SK-N-SH treated with all-trans-retinoic acid at 6 μM for 48 hours (cell line): ENCODE measurements around the gene PI16.

ENCODE experiments used
- ARNTL ChIP-seq: fragments of 450-650 bp; formaldehyde crosslinking; IDR thresholded peaks from 2 replicates; pipeline ENCODE4 v1.5.0; 2020; ENCODE audit warnings: low read depth, mild to moderate bottlenecking, moderate library complexity, borderline replicate concordance
- BACH2 ChIP-seq: fragments of 250-450 bp; sonication (Bioruptor Pico); IDR thresholded peaks from 2 replicates; pipeline ENCODE4 v1.9.0; 2021; ENCODE audit warnings: mild to moderate bottlenecking, borderline replicate concordance
- CSDC2 ChIP-seq: fragments of 250-450 bp; sonication (Bioruptor Pico); IDR thresholded peaks from 2 replicates; pipeline ENCODE4 v1.5.0; 2020; ENCODE audit warnings: mild to moderate bottlenecking, moderate library complexity
- CSRNP3 ChIP-seq: fragments of 250-450 bp; sonication (Bioruptor Pico); IDR thresholded peaks from 2 replicates; pipeline ENCODE4 v1.5.1; 2021; ENCODE audit warnings: mild to moderate bottlenecking, moderate library complexity
- ISL1 ChIP-seq: fragments of 250-450 bp; sonication (Bioruptor Pico); IDR thresholded peaks from 2 replicates; pipeline ENCODE4 v2.1.2; 2022; ENCODE audit warnings: mild to moderate bottlenecking, moderate library complexity
- PATZ1 ChIP-seq: fragments of 250-450 bp; sonication (Bioruptor Pico); IDR thresholded peaks from 2 replicates; pipeline ENCODE4 v1.8.0; 2020; ENCODE audit warnings: mild to moderate bottlenecking, moderate library complexity, borderline replicate concordance
- POU6F1 ChIP-seq: fragments of 250-450 bp; sonication (Bioruptor Pico); IDR thresholded peaks from 2 replicates; pipeline ENCODE4 v1.8.0; 2021; ENCODE audit warnings: low read depth, mild to moderate bottlenecking, moderate library complexity, borderline replicate concordance
- RARB ChIP-seq: fragments of 250-450 bp; sonication (Bioruptor Pico); IDR thresholded peaks from 2 replicates; pipeline ENCODE4 v1.8.0; 2021; ENCODE audit warnings: mild to moderate bottlenecking, moderate library complexity
- TSHZ2 ChIP-seq: fragments of 250-450 bp; sonication (Bioruptor Pico); IDR thresholded peaks from 2 replicates; pipeline ENCODE4 v1.5.0; 2020; ENCODE audit warnings: mild to moderate bottlenecking, moderate library complexity
- ZFP3 ChIP-seq: fragments of 250-450 bp; sonication (Bioruptor Pico); IDR thresholded peaks from 2 replicates; pipeline ENCODE4 v1.5.0; 2020; ENCODE audit warnings: mild to moderate bottlenecking, moderate library complexity
- ZFP30 ChIP-seq: fragments of 450-650 bp; formaldehyde crosslinking; IDR thresholded peaks from 2 replicates; pipeline ENCODE4 v1.5.0; 2022; ENCODE audit warnings: mild to moderate bottlenecking, moderate library complexity
- ZNF8 ChIP-seq: fragments of 450-650 bp; formaldehyde crosslinking; IDR thresholded peaks from 2 replicates; pipeline ENCODE4 v1.5.0; 2020; ENCODE audit warnings: mild to moderate bottlenecking, moderate library complexity

GRCh38 chr6:36949636-36950035 lies 4.9 kb upstream of the PI16 start:
- TF ChIP-seq CSRNP3 (CRISPR knock-in tag) (no peak), CSDC2 (CRISPR knock-in tag) (no peak), PATZ1 (CRISPR knock-in tag) (no peak), RARB (CRISPR knock-in tag) (no peak), TSHZ2 (no peak), ARNTL (CRISPR knock-in tag) (no peak), BACH2 (CRISPR knock-in tag) (no peak), POU6F1 (CRISPR knock-in tag) (no peak), ISL1 (CRISPR knock-in tag) (no peak), ZFP30 (no peak), ZFP3 (CRISPR knock-in tag) (no peak), ZNF8 (no peak)
